Measurements from ENCODE around the gene ADCY7.

The ADCY7 gene

GRCh38 chr16:50266337-50267091 is at the start of gene ADCY7:
Gene ADCY7, plus strand, starts transcription at chr16:50266551. Its CDS starts 21,629 bp downstream, at chr16:50288180.
- no peak for TF ChIP-seq CTCF (IDR thresholded peaks at IDR 0.05)

GRCh38 chr16:50219402-50219975 is 46.9 kb upstream of the ADCY7 start:
- TF ChIP-seq CTCF (IDR thresholded peaks at IDR 0.05) = no peak

DNA sequence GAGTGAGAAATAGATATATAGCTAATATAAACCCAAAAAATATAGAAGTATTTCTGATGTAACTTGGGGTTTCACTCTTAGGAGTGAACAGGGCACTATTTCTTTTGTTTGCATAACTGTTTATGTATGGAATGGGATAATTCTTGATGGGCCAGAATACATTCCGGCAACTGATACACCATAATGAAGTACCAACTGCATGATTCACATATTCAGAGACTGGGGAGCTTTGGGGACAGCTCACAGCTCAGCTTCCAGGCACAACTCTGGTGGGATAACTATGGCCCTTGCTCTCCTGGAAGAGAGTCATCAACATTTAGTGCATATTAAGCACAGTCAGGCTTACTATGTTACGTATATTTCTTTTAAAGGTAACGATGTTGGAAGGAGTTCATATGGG is 42.1 kb upstream of the ADCY7 start:
- TF ChIP-seq CTCF (IDR thresholded peaks at IDR 0.05) = no peak

DNA sequence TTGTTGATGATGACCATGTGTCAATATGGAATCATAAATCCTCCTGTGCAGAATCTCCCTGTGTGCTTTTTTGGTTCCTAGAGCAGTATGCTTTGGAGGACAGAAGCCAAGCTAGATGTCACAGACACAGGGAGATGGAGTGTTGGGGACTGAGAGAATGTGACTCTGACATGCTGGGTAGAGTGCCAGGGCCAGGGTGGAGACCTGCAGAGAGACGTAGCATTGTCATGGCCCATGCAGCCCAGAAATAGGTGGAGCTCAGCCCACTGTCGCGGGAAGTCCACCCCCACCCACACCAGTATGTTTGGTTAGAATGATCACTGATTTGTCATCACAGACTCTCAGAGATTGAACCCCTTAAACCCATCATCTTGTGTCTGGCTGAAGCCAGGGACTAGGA is 39.2 kb upstream of the ADCY7 start:
- TF ChIP-seq CTCF (IDR thresholded peaks at IDR 0.05) = no peak

DNA sequence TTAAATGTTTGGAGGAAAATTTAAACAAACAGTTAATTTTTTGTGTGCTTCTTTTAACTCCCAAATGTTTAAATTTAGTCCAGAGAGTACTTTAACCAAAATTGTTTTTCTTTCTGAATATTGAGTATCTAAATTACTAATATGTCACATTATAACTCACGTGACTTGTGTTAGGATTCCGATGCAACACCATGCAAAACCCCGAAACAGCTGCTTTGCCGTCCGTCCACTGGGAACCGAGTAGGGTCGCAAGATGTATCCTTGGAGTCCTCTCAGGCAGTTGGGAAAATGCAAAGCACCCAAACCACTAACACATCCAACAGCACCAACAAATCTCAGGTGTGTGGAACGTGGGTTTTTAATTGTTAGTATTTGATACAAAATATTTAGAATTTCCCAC is 38.7 kb upstream of the ADCY7 start:
- TF ChIP-seq CTCF (IDR thresholded peaks at IDR 0.05) = no peak

GRCh38 chr16:50228364-50228868 is 37.9 kb upstream of the ADCY7 start:
- no peak for TF ChIP-seq CTCF (IDR thresholded peaks at IDR 0.05)

DNA sequence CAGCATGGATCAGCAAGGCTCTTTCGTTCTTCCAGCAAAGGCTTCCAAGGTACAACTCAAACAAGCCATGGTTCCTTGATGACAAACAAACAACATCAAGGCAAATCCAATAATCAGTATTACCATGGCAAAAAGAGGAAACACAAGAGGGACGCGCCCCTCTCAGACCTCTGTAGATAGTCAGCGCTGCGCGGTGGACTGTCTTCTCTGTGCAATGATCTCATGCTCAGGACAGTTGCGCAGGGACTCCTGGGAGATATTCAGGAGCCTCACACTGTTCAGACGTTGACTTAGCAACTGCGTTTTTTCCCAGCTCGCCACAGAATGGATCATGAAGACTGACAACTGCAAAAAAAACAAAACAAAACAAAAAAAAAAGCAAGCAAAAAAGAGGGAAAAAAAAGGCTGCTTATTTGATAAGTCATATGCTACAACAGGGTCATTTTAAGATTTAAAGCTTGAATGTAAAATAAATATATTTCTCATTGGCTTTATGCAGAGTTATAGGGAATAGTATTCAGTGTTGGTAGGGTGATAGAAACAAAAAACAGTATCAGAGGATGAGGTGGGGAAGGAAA is 37.1 kb upstream of the ADCY7 start:
- TF ChIP-seq CTCF (IDR thresholded peaks at IDR 0.05) = no peak

Measured in LNCAP (cell line).